Skeletal muscle tissue (tissue), 4 donors: ENCODE results near the gene TPT1. TPM values are rescaled to one million over a fixed set of nuclear protein-coding genes. Genes with fewer than 3 reads are reported as not detected.
A peak's percentile ranks its signal among the peaks of the same experiment; 100 is the strongest.
"Not testable (repeated sequence)": the region's sequence is repeated elsewhere in the genome, so short reads cannot be mapped to it uniquely, and the experiment has no call there.

ENCODE experiments used
- H3K27ac ChIP-seq: one replicate; pipeline ENCODE4 v1.7.0; 2013; ENCODE audit warnings: mild to moderate bottlenecking, low read depth, low read length, inconsistent platforms
- H3K27me3 ChIP-seq, 3 donors: one replicate each; pipeline ENCODE4 v1.7.0; 2013; ENCODE audit warnings: low read length in 3 of 3; ENCODE audit not compliant: control insufficient read depth in 3 of 3, insufficient read depth in 3 of 3
- H3K36me3 ChIP-seq, 3 donors: one replicate each; pipeline ENCODE4 v1.7.0; 2013; ENCODE audit warnings: low read length in 3 of 3; ENCODE audit not compliant: control insufficient read depth in 3 of 3, insufficient read depth in 3 of 3
- H3K4me1 ChIP-seq, 3 donors: one replicate each; pipeline ENCODE4 v1.7.0; 2013; ENCODE audit warnings: low read length in 3 of 3, mild to moderate bottlenecking in 3 of 3; ENCODE audit not compliant: control insufficient read depth in 3 of 3, insufficient read depth in 3 of 3
- H3K4me3 ChIP-seq, 3 donors: one replicate each; pipeline ENCODE4 v1.7.0; 2013; ENCODE audit warnings: low read length in 3 of 3
- H3K9ac ChIP-seq, 3 donors: one replicate each; pipeline ENCODE4 v1.7.0; 2013; ENCODE audit warnings: low read length in 3 of 3, mild to moderate bottlenecking in 3 of 3, moderate library complexity in 2 of 3, low read depth in 1 of 3
- H3K9me3 ChIP-seq, 3 donors: one replicate each; pipeline ENCODE4 v1.7.0; 2013; ENCODE audit warnings: low read length in 3 of 3; ENCODE audit not compliant: control insufficient read depth in 3 of 3
- total RNA-seq: library from RNA; depleted of rRNA; stranded (reverse); fragments of >200 nt; gene quantifications from one replicate; pipeline ENCODE4 v1.2.3, GENCODE V29; 2014
- donor health status: Osteomylitis.

Gene TPT1
- total RNA-seq, 1 donor from 2014 or later = 4,283 TPM

GRCh38 chr13:45380708-45381107, 39.7 kb upstream of the TPT1 start:
- H3K4me1 ChIP-seq, H3K36me3 ChIP-seq, H3K9me3 ChIP-seq, H3K27ac ChIP-seq, H3K9ac ChIP-seq, H3K4me3 ChIP-seq, H3K27me3 ChIP-seq: not testable (repeated sequence)

GRCh38 chr13:45379516-45379915, 38.5 kb upstream of the TPT1 start:
- H3K36me3 ChIP-seq, H3K9me3 ChIP-seq, H3K27me3 ChIP-seq, H3K9ac ChIP-seq, H3K4me3 ChIP-seq, H3K4me1 ChIP-seq, H3K27ac ChIP-seq: not testable (repeated sequence)

GRCh38 chr13:45378786-45379185, 37.8 kb upstream of the TPT1 start:
- not testable (repeated sequence) for H3K36me3 ChIP-seq, H3K27ac ChIP-seq, H3K27me3 ChIP-seq, H3K9me3 ChIP-seq, H3K4me3 ChIP-seq, H3K9ac ChIP-seq, H3K4me1 ChIP-seq

GRCh38 chr13:45377314-45377713, 36.3 kb upstream of the TPT1 start:
- not testable (repeated sequence) for H3K27me3 ChIP-seq, H3K9me3 ChIP-seq, H3K4me3 ChIP-seq, H3K36me3 ChIP-seq, H3K9ac ChIP-seq, H3K27ac ChIP-seq
- H3K4me1 ChIP-seq = peaks cover 8 to 13% (median 10%) of the 10 kb centered on the region in 3 donors

- not testable (repeated sequence) for H3K36me3 ChIP-seq, H3K27me3 ChIP-seq, H3K4me3 ChIP-seq, H3K9ac ChIP-seq, H3K9me3 ChIP-seq, H3K27ac ChIP-seq
- peaks cover 14 to 18% (median 16%) of the 10 kb centered on the region in 3 donors for H3K4me1 ChIP-seq
Measured at GRCh38 chr13:45376651-45377050, 35.7 kb upstream of the TPT1 start.

GRCh38 chr13:45374917-45375316, 33.9 kb upstream of the TPT1 start:
- no peak overlapping the region for H3K4me3 ChIP-seq
- H3K9me3 ChIP-seq = no peaks in the 10 kb centered on the region
- H3K9ac ChIP-seq = no peak overlapping the region
- peaks cover 25 to 29% (median 25%) of the 10 kb centered on the region in 3 donors for H3K4me1 ChIP-seq
- H3K36me3 ChIP-seq = no peaks in the 10 kb centered on the region
- no peak overlapping the region for H3K27ac ChIP-seq
- H3K27me3 ChIP-seq = no peaks in the 10 kb centered on the region

GRCh38 chr13:45373162-45373547, 32.2 kb upstream of the TPT1 start:
- peak overlapping the region in 1 of 3 donors; percentile 0 for H3K9ac ChIP-seq
- peak overlapping the region; percentile 34 for H3K27ac ChIP-seq

GRCh38 chr13:45372189-45373161, 31.5 kb upstream of the TPT1 start:
- H3K36me3 ChIP-seq = peaks cover 0 to 3% (median 0%) of the 10 kb centered on the region in 3 donors
- H3K27me3 ChIP-seq = no peaks in the 10 kb centered on the region
- H3K9ac ChIP-seq = peak overlapping the region in 1 of 3 donors; percentile 0
- peak overlapping the region; percentile 34 for H3K27ac ChIP-seq
- peak overlapping the region in 1 of 3 donors; percentile 29 for H3K4me3 ChIP-seq
- no peaks in the 10 kb centered on the region for H3K9me3 ChIP-seq
- H3K4me1 ChIP-seq = peaks cover 41 to 46% (median 41%) of the 10 kb centered on the region in 3 donors

More at GRCh38 chr13:45373162-45373547, 32.2 kb upstream of the TPT1 start:
- Histone ChIP-seq H3K36me3 (peaks cover 0 to 3% (median 0%) of the 10 kb centered on the region in 3 donors), H3K9me3 (no peaks in the 10 kb centered on the region), H3K4me1 (peaks cover 40 to 46% (median 41%) of the 10 kb centered on the region in 3 donors), H3K27me3 (no peaks in the 10 kb centered on the region), H3K4me3 (no peak overlapping the region)

- Histone ChIP-seq H3K9me3 (no peaks in the 10 kb centered on the region), H3K27me3 (no peaks in the 10 kb centered on the region), H3K9ac (peak overlapping the region; percentile 20 to 57 (median 32)), H3K27ac (peak overlapping the region; percentile 19), H3K4me3 (peak overlapping the region in 2 of 3 donors; percentile 52 to 60), H3K36me3 (peaks cover 0 to 3% (median 0%) of the 10 kb centered on the region in 3 donors), H3K4me1 (peaks cover 41 to 46% (median 41%) of the 10 kb centered on the region in 3 donors)
Measured at GRCh38 chr13:45370922-45371406, 30.0 kb upstream of the TPT1 start.

GRCh38 chr13:45369116-45369515, 28.1 kb upstream of the TPT1 start:
- H3K27me3 ChIP-seq = no peaks in the 10 kb centered on the region
- no peak overlapping the region for H3K27ac ChIP-seq
- no peak overlapping the region for H3K4me3 ChIP-seq
- peak overlapping the region in 1 of 3 donors; percentile 20 for H3K9ac ChIP-seq
- H3K36me3 ChIP-seq = peaks cover 0 to 3% (median 3%) of the 10 kb centered on the region in 3 donors
- H3K4me1 ChIP-seq = peaks cover 41 to 46% (median 41%) of the 10 kb centered on the region in 3 donors
- H3K9me3 ChIP-seq = no peaks in the 10 kb centered on the region
